Activated gamma-delta T cell treated with anti-CD3 and anti-CD28 coated beads, Interleukin-2, amount 50 U/mL, for 16 hours (primary cell): ENCODE measurements around the gene AFG1L.
"Not testable (repeated sequence)": the region's sequence is repeated elsewhere in the genome, so short reads cannot be mapped to it uniquely, and the experiment has no call there.

Experiments used
- DNase-seq: peaks from one replicate; pipeline ENCODE4 v3.0.0-alpha.2; 2020; ENCODE audit warnings: low read depth

AFG1L gene

DNA sequence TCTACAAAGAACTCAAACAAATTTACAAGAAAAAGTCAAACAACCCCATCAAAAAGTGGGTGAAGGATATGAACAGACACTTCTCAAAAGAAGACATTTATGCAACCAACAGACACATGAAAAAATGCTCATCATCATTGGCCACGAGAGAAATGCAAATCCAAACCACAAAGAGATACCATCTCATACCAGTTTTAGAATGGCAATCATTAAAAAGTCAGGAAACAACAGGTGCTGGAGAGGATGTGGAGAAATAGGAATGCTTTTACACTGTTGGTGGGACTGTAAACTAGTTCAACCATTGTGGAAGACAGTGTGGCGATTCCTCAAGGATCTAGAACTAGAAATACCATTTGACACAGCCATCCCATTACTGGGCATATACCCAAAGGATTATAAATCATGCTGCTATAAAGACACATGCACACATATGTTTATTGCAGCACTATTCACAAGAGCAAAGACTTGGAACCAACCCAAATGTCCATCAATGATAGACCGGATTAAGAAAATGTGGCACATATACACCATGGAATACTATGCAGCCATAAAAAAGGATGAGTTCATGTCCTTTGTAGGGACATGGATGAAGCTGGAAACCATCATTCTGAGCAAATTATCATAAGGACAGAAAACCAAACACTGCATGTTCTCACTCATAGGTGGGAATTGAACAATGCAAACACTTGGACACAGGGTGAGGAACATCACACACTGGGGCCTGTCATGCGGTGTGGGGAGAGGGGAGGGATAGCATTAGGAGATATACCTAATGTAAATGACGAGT lies 121.4 kb downstream of the AFG1L start:
- not testable (repeated sequence) for DNase-seq

DNA sequence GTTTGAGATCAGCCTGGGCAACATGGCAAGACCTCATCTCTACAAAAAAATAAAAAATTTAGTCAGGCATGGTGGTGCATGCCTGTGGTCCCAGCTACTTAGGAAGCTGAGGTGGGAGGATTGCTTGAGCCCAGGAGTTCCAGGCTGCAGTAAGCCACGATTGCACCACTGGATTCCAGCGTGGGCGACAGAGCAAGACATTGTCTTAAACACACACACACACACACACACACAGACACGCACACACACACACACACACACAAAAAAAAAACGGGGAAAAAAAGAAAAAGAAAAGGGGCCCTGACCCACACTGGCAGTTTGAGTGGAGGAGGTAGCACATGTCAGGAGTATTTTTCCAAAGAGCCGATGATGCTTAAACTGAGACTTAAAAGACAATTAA lies 122.2 kb downstream of the AFG1L start:
- no peak for DNase-seq

DNA sequence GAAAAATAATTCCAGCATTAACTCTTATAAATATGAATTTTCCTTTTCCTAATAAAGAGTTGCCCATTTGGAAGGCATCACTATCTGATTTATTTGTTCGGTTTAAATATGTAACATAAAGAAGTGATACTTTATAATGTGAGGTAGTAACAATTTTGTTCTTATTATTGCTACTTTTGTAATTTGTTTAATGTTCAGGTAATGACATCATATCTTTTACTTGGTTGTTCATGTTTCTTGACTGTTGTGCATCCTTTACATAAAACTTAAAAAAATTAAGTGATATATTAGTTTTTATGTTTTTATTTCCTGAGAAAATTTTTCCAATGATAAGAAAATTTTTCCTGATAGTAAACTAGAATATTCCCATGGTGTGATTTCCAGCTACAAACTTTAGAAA lies 124.6 kb downstream of the AFG1L start:
- no peak for DNase-seq

DNA sequence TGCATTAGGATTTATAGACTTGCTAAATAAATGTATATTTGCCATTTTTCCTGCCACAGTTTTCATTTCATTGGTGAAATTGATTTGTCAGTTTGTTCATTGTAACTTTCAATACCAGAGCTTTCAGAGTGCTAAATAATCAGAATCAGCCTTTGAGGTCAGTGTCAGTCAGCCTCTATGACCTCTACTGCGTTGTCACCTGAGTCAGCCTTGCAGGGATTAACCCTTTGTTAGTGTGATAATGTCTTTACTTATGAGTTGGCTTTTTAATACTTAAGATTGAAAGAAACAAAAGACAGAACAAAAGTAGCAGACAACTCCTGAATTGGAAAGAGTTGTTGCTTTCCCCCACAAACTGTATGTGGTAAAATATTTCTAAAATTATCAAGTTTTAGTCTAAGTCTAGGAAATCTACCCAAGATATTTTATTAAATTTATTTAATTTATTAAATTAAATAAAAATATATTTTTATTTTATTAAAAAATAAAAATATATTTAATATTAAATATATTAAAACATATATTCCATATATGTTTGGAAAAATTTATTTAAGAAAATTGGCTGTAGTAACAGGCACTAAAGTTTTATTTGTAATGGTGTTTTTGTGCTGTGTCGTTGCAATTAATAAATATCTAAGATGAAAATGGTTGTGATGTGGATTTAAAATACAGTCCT lies 125.2 kb downstream of the AFG1L start:
- no peak for DNase-seq

DNA sequence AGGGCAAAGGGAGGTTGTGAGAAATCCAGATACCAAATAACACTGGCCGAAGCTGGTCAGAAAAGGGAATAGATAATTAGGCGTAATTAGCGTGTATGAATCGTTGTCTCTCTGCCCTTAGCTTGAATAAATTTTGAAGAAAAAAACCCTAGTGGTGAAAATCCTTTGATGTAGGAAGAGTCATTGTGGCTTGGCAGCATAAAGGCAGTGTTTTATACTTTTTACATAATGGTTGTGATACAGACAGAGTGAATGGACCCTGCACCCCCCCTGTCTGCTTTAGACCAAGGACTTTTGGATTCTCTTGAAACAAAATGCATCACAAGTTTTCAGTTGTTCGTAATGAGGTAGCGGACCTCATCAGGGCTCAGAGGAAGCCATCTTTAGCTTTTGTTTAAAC lies 126.5 kb downstream of the AFG1L start:
- DNase-seq: no peak

DNA sequence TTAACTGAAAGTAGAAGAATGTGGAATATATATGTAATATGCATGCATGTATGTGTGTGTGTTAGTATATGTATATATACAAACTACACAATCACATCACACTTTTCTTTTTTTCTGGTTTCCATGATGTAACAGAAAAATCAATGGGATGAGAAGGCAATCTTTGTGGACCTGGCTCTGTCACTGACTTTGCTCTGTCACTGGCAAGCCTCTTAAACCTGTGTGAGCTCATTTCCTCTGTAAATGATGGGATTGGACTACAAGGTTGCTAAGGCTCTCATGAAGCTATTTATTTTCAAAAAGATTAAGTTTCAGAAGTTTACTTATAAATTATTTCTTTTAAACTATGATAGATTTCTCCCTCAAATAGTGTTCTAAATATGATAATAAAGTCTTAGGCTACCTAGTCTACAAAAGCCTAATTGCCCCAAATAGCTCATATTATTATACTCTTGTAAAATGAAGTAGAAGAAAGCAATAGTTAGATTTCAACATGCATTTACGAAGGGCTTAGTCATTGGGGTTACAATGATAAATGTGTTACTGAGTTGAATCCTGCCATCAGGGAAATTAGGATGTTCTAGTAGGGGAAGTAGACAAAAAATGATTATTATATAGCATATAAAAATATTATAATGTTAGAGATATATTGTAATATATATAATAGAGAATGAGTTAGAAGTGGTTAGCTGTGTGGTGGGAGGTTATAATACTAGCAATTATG lies 129.3 kb downstream of the AFG1L start:
- no peak for DNase-seq

DNA sequence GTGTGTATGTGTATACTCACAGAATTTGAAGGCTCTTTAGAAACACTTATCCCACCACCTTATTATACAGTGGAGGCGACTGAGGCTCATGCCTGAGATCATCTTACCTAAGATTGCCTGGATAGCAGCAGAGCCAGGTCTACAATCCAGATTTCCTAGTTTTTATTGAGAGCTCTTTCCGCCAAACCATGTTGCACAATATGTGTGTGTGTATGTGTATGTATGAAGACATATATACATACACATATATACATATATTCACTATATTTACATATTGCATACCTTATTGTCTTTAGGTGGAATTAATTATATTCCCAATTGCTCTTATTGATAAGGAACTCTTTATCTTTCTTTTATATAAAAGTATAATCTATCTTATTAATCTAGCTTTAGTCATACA lies 130.6 kb downstream of the AFG1L start:
- DNase-seq: no peak

DNA sequence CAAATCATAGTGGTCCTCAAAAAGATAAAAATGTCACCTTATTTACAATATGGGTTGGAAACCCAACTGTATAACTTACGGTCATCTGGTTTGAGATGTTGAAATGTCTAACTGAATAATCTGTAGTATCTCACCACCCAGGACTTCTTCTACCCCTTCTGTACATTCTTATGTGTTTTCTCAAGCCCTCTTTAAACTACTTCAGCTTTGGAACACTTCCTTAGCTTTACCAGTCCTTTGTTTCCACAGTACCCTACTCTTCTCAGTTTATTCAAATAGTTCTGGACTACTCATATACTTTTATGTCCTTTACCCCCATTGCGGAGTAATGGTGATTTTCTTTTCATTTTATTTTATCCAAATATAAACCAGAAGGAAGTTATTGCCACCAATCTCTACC lies 137.3 kb downstream of the AFG1L start:
- no peak for DNase-seq

DNA sequence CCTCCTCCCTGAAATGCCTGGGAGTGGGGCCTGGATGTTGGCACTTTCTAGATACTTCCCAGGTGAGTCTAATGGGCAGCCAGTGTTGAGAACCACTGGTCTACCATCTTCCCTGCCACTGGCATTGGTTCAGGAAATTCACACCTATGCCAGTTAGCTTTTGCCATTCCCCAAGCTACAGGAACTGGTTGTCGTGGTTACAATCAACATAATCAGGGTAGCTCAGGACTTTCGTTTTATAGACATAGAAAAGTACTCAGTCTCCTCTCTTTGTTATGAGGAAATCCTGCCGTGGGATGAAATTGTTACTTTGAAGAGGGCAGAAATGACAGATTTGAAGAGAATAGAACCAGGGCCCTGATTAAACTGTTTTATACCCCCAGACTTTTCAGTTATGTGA lies 137.9 kb downstream of the AFG1L start:
- no peak for DNase-seq

DNA sequence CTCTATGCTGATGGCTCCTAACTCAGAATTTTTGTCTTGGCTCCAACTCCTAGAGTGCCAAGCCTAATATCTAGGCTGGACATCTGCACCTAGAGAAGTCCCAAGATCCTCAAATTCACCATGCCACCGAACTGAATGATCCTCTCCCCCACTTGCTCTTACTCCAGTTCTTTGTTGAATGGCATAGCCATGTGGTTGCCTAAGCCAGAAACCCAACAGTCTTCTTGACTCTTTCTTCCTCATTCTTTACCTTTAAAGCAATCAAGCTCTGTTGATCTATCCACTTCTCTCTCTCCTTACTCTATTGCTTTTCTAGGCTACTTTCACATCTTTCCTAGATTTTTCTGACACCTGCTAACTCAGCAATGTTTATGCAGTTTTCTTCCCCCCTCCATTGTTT lies 139.4 kb downstream of the AFG1L start:
- DNase-seq: no peak

DNA sequence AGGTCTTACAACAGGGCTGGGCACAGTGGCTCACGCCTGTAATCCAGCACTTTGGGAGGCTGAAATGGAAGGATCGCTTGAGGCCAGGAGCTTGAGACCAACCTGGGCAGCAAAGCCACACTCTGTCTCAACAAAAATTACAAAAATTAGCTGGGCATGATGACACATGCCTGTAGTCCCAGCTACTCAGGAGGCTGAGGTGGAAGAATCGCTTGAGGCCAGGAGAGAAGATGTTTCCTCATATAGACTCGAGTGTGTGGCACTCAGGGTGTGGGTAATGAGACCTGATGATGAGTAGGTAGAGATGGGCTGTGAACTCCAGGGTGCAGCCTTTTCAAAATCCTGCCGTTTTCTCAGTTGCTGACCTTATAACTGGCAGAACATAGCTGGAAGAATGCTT lies 140.5 kb downstream of the AFG1L start:
- no peak for DNase-seq

DNA sequence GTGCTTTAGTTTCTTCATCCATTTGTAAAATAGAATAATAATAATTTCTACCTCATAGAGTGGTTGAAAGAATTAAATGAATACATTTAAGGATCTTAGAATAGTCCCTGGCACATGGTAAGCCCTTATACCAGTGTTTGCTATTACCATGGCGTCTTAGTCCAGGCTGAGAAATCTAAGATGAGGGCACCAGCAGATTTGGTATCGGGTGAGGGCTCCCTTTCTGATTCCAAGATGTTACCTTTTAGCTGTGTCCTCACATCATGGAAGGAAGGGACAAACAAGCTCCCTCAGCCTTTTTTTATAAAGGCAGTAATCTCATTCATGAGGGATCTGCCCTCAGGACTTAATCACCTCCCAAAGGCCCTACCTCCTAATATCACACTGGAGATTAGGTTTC lies 141.9 kb downstream of the AFG1L start:
- no peak for DNase-seq

DNA sequence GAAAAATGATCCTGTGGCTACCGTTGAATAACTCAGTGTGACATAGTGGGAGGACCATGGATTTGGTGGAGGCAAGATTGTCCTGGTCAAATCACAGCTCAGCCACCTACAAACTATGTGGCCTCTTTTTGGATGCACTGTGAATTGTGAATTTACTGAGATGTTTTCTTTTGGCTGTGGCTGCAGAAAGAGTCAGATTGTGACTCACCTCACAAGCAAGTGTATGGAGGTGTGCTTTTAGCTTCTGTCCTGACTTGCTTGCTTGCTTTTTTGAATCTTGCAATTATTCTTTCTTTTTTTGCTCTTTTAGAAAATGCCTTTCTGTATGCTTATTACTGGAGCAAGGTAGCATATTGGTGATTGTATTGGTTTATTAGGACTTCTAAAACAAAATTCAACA lies 143.0 kb downstream of the AFG1L start:
- DNase-seq: no peak

DNA sequence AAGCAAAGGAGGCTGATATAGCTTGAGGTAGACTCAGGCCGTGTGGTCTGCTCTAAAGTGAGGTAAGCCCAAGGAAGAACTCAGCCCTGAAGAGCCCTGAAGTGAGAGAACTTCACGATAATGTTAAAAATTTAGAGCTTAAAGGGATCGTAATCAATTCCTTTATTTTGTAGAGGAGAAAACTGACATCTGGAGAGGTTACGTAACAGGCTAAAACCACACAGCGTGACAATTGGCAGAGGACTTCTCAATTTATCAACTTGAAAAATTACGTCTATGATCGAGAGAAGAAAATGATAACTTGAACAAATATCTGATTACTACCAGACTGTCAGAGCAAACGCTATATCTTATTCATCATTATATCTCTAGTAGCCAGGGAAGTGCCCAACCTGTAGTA lies 144.1 kb downstream of the AFG1L start:
- DNase-seq: no peak

DNA sequence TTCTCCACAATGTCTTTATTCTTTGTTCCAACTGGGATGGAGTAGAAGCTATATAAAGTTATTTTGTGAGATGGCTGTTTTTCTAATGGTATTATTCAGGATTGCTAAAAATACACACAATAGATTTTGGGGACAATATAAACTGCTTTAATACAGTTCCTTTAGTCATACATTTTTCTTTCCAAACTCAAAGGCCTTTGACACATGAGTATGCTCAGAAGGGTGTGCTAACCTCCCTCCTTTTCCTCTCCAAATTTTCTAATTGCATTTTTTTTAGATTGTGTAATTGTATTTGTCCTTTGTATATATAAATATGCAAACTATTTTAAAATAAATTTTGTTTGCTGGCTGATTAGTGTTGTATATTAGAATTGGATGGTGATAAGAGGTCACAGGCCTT lies 146.3 kb downstream of the AFG1L start:
- no peak for DNase-seq

DNA sequence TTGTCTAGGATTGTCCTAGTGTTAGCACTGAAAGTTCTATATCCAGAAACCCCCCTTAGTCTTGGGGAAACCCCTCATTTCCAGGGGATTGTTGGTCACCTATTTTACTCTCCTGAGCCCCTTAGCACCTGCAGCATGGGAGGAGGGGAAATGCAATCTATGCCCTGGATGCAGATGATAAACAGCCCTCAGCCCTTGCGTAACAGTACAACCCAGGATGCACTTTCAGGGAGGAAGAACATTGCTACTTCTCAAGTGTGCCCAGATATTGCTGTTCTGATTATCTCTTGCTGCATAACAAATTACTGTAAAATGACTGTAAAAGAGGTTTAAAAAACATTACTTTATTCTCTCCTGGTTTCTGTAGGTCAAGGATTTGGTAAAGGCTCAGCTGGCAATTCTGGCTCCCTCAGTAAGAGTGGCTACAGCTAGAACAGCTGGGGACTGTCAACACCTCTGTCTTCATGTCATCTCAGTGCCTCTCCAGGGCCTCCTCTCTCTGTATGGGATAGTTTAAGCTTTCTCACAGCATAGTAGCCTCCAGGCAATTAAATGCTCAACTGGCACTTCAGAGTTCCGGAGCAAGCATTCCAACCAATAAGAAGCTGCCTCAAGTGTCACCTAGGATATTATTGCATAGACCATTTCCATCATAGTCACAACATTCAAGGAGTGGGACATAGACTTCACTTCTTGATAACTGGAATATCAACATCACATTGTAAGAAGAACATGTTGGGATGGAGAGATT lies 148.1 kb downstream of the AFG1L start:
- no peak for DNase-seq

DNA sequence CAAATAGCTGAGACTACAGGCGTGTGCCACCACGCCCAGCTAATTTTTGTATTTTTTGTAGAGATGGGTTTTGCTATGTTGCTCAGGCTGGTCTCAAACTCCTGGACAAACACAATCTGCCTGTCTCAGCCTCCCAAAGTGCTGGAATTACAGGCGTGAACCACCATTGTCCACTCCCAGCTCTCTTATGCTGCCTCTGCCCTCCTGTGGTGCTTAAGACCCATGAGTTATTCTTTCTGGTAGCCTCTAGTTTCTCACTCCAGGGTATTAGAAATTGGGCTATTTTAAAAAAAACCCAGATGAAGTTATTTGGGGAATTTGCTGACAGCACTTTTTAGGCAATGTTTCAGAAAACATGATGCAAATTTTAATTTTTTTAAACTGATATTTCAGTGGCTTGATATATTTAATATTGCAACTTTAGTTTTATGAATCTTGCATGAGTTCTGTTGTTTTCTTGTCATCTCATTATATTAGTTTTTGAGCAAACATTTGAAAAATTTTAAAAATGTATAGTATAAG lies 151.8 kb downstream of the AFG1L start:
- DNase-seq: no peak

DNA sequence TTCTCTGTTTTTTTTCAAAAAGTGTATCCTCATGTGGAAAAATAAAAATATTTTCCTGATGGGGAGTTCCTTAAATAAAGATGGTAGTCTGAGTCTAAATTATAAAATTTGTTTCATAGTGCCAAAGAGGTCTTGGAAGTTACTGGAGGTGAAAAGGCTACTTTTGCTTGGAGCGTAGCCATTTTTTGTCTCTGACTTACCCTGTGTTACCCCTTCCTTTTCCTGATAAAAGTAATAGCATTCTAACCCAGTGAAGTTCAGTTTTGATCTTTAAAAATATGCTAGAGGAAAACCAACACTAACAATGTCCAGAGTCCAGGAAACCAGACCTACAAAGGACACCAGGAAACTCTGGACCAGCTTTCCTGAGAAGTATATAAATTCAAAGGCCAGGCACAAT lies 153.6 kb downstream of the AFG1L start:
- no peak for DNase-seq

DNA sequence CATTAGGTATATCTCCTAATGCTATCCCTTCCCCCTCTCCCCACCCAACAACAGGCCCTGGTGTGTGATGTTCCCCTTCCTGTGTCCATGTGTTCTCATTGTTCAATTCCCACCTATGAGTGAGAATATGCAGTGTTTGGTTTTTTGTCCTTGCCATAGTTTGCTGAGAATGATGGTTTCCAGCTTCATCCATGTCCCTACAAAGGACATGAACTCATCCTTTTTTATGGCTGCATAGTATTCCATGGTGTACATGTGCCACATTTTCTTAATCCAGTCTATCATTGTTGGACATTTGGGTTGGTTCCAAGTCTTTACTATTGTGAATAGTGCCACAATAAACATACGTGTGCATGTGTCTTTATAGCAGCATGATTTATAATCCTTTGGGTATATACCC lies 154.9 kb downstream of the AFG1L start:
- DNase-seq: not testable (repeated sequence)

DNA sequence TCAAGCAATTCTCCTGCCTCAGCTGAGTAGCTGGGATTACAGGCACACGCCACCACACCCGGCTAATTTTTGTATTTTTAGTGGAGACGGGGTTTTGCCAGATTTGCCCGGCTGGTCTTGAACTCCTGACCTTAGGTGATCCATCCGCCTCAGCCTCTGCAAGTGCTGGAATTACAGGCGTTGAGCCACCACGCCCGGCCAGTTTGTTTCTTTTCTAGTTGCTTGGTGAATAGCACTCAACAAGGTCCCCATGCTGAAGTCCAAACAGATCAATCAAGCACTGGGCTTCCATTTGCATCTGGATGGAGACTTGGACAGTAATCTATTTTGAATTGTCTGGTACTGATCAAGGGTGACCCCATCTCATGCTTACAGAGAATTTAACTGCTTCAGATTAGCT lies 157.0 kb downstream of the AFG1L start:
- DNase-seq: no peak

DNA sequence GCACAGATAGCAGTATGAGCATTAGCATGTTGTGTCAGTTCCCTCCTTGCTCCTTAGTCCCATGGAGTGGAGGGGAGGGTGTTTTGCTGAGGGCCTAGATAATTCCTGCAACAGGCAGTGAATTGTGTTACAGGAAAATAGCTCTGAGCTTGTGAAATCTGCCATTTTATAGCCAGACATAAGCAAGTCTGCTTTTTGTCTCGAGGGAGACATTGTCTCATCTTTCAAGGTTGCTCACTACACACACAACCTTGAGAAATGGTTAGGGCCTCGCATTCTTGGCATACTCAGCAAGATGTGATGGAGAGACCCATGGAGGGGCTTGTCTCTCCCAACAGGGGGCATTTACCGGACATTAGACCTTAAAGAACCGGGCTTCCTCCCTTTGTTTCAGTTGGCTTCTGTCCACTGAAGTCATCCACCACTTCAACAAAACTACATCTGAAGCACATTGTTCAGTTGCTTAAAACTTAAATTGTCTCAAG lies 157.9 kb downstream of the AFG1L start:
- DNase-seq: no peak

DNA sequence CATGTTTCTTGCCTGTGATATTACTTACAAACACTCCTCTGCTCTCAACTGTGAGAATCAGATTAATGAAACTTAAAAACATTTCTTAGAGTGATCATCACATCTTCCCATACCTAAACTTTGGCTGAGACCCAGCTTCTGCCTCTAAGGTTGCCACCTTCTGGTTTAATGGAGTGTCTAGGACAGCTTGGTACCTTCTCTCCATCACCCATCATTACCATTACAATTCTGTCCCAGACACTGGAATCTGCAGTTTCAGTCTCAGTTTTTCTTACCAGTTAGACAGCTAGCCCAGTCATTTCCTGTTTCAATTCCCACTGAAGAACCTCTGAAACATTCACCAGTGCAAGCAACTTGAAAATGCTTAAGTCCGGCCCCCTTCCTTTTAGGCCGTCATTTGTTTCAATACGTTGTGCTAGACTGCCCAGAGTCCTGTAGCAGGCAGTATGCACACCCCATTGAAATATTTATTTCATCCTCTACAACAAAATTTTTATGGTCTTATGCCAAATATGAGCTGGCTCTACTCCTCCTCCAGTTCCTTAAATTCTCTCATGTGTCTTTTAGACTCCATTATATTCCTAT lies 158.8 kb downstream of the AFG1L start:
- DNase-seq: no peak
